ENCODE data around the gene FGF2.

The FGF2 gene

DNA sequence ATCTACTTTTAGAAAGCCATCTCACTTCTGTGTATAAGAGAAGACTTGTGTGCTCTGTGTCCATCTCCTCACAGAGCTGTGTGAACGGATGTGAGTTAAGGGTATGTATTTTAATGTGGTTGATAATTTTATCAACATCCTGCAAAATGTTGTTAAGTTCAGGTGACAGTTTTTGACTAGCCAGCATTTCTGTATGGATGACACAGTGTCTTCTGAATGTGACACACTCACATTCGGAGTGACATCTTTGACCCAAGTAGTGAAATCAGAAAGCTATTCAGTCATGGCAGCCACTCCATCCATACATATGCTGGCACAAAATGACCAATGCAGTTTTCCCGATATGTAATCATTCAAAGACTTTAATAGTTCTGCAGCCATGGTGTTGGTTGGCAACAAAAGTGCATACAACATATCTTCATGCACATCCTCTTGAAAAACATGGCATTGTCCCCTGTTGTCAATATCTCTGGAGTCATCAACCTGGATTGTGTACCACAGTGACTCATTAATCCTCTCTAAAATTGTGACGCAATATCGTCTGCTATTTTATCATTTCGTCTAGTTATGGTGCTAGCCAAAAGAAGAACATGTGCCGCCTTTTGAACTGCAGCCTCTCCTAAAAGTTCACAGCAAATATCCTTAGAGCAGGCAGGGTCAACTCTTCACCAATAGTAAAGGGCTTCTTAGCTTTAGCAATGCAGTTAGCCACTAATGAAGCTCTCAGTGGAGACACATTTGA is 6.8 kb upstream of the FGF2 start:
- no peak overlapping the region for H3K9ac ChIP-seq (ENCODE audit: low read depth, low read length, poor library complexity)
- H4K8ac ChIP-seq (ENCODE audit: low read depth, low read length): no peak overlapping the region
- no peak overlapping the region for H2BK15ac ChIP-seq (ENCODE audit: low read length)
- H2BK120ac ChIP-seq (ENCODE audit: low read depth, low read length): no peak overlapping the region
- H3K27ac ChIP-seq (replicated peaks; ENCODE audit: low read length): no peak overlapping the region
- H2BK5ac ChIP-seq (ENCODE audit: low read length): no peak overlapping the region
- H3K14ac ChIP-seq (ENCODE audit: low read length): no peak overlapping the region
- no peaks in the 10 kb centered on the region for H3K9me3 ChIP-seq (replicated peaks in 1 of 2; ENCODE audit: control insufficient read depth in 2 of 2, insufficient read depth in 1 of 2, low read depth in 1 of 2, low read length in 2 of 2)
- no peaks in the 10 kb centered on the region for H3K27me3 ChIP-seq (ENCODE audit: control insufficient read depth in 3 of 3, insufficient read depth in 3 of 3, low read depth in 1 of 3, low read length in 3 of 3)
- H4K91ac ChIP-seq (ENCODE audit: low read depth, low read length, poor library complexity): no peak overlapping the region
- no peak for DNase-seq (ENCODE audit: low spot score)
- no peak overlapping the region for H3K4me2 ChIP-seq (ENCODE audit: insufficient read depth, low read length, poor library complexity, severe bottlenecking)
- no peak overlapping the region for H2AK5ac ChIP-seq (ENCODE audit: low read depth, low read length)
- no peaks in the 10 kb centered on the region for H3K4me1 ChIP-seq (ENCODE audit: control insufficient read depth in 2 of 2, insufficient read depth in 1 of 2, low read depth in 1 of 2, low read length in 2 of 2)
- no peak overlapping the region for H3K4me3 ChIP-seq (ENCODE audit: low read length in 2 of 2)
- no CpG with 5 or more reads among the region's 7 CpGs for WGBS, 2 donors (ENCODE audit: extremely low coverage in 2 of 2, insufficient read length in 2 of 2, insufficient replicate concordance in 1 of 2)
- H2AFZ ChIP-seq (ENCODE audit: low read length): no peak overlapping the region
- H2BK12ac ChIP-seq (ENCODE audit: low read length): no peak overlapping the region
- no peaks in the 10 kb centered on the region for H3K36me3 ChIP-seq (replicated peaks in 1 of 2; ENCODE audit: control insufficient read depth in 2 of 2, insufficient read depth in 2 of 2, low read length in 2 of 2)
- no peak overlapping the region for H3K18ac ChIP-seq (ENCODE audit: low read length)
- H3K79me1 ChIP-seq (ENCODE audit: low read depth, low read length): no peaks in the 10 kb centered on the region
- no peak overlapping the region for H3K23ac ChIP-seq (ENCODE audit: low read depth, low read length, poor library complexity)
- H3K4ac ChIP-seq (ENCODE audit: low read length): no peak overlapping the region

DNA sequence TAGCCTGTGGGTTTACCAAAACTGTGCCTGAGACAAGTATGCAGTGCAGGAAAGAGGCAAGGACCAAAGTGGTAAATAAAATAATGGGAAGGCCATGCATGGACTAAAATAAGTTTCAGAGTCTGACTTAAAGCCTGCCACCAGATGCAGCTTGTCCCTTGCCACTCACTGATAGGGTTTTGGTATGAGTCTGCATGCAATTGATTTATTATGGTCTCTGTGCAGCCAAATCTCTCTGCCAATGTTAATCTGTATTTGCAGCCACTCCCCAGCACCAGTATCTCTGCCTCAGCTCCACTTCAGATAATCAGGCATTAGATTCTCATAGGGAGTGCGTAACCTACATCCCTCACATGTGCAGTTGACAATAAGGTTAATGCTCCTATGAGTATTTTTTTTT is 5.5 kb upstream of the FGF2 start:
- Histone ChIP-seq H3K4me2 (ENCODE audit: insufficient read depth, low read length, poor library complexity, severe bottlenecking) (no peak overlapping the region), H3K4me3 (ENCODE audit: low read length in 2 of 2) (no peak overlapping the region), H3K79me1 (ENCODE audit: low read depth, low read length) (no peaks in the 10 kb centered on the region), H2BK120ac (ENCODE audit: low read depth, low read length) (no peak overlapping the region), H3K18ac (ENCODE audit: low read length) (no peak overlapping the region), H3K27me3 (ENCODE audit: control insufficient read depth in 3 of 3, insufficient read depth in 3 of 3, low read depth in 1 of 3, low read length in 3 of 3) (no peaks in the 10 kb centered on the region), H2AFZ (ENCODE audit: low read length) (no peak overlapping the region), H2BK15ac (ENCODE audit: low read length) (no peak overlapping the region), H2BK5ac (ENCODE audit: low read length) (no peak overlapping the region), H3K4ac (ENCODE audit: low read length) (no peak overlapping the region), H4K91ac (ENCODE audit: low read depth, low read length, poor library complexity) (no peak overlapping the region), H2AK5ac (ENCODE audit: low read depth, low read length) (no peak overlapping the region), H3K36me3 (replicated peaks in 1 of 2; ENCODE audit: control insufficient read depth in 2 of 2, insufficient read depth in 2 of 2, low read length in 2 of 2) (no peaks in the 10 kb centered on the region), H3K14ac (ENCODE audit: low read length) (no peak overlapping the region), H3K23ac (ENCODE audit: low read depth, low read length, poor library complexity) (no peak overlapping the region), H4K8ac (ENCODE audit: low read depth, low read length) (no peak overlapping the region), H3K4me1 (ENCODE audit: control insufficient read depth in 2 of 2, insufficient read depth in 1 of 2, low read depth in 1 of 2, low read length in 2 of 2) (no peaks in the 10 kb centered on the region), H3K9me3 (replicated peaks in 1 of 2; ENCODE audit: control insufficient read depth in 2 of 2, insufficient read depth in 1 of 2, low read depth in 1 of 2, low read length in 2 of 2) (no peaks in the 10 kb centered on the region), H2BK12ac (ENCODE audit: low read length) (no peak overlapping the region), H3K27ac (replicated peaks; ENCODE audit: low read length) (no peak overlapping the region), H3K9ac (ENCODE audit: low read depth, low read length, poor library complexity) (no peak overlapping the region)
- no CpG with 5 or more reads among the region's 1 CpG for WGBS, 2 donors (ENCODE audit: extremely low coverage in 2 of 2, insufficient read length in 2 of 2, insufficient replicate concordance in 1 of 2)
- DNase-seq (ENCODE audit: low spot score): no peak

DNA sequence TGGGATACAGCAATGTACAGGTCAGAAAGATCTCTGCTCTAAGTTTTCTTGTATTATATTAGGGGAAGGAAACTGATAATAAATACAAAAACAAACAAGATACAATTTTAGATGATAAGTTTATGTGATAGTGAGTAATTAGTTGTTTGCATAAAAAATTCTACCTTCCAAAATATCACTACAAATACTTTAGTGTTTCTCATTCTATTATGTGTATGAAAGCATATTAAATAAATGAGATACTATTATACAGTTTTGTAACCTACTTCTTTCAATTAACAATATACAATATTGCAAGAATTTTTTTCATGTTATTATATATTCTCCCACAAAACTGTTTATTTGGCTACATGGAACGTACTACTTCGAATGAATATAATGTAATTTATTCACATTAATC is 4.2 kb upstream of the FGF2 start:
- no peak overlapping the region for H3K4me3 ChIP-seq (ENCODE audit: low read length in 2 of 2)
- no peak overlapping the region for H3K27ac ChIP-seq (replicated peaks; ENCODE audit: low read length)
- no peak overlapping the region for H3K4ac ChIP-seq (ENCODE audit: low read length)
- H2BK120ac ChIP-seq (ENCODE audit: low read depth, low read length): no peak overlapping the region
- H2BK12ac ChIP-seq (ENCODE audit: low read length): no peak overlapping the region
- no peak overlapping the region for H4K91ac ChIP-seq (ENCODE audit: low read depth, low read length, poor library complexity)
- no peak overlapping the region for H2AK5ac ChIP-seq (ENCODE audit: low read depth, low read length)
- H3K36me3 ChIP-seq (replicated peaks in 1 of 2; ENCODE audit: control insufficient read depth in 2 of 2, insufficient read depth in 2 of 2, low read length in 2 of 2): no peaks in the 10 kb centered on the region
- H4K8ac ChIP-seq (ENCODE audit: low read depth, low read length): no peak overlapping the region
- no peak overlapping the region for H2BK5ac ChIP-seq (ENCODE audit: low read length)
- no CpG with 5 or more reads among the region's 2 CpGs for WGBS, 2 donors (ENCODE audit: extremely low coverage in 2 of 2, insufficient read length in 2 of 2, insufficient replicate concordance in 1 of 2)
- H3K9ac ChIP-seq (ENCODE audit: low read depth, low read length, poor library complexity): no peak overlapping the region
- H3K4me1 ChIP-seq (ENCODE audit: control insufficient read depth in 2 of 2, insufficient read depth in 1 of 2, low read depth in 1 of 2, low read length in 2 of 2): no peaks in the 10 kb centered on the region
- no peak for DNase-seq (ENCODE audit: low spot score)
- no peak overlapping the region for H3K14ac ChIP-seq (ENCODE audit: low read length)
- no peak overlapping the region for H3K18ac ChIP-seq (ENCODE audit: low read length)
- H3K23ac ChIP-seq (ENCODE audit: low read depth, low read length, poor library complexity): no peak overlapping the region
- H3K9me3 ChIP-seq (replicated peaks in 1 of 2; ENCODE audit: control insufficient read depth in 2 of 2, insufficient read depth in 1 of 2, low read depth in 1 of 2, low read length in 2 of 2): no peaks in the 10 kb centered on the region
- H2AFZ ChIP-seq (ENCODE audit: low read length): no peak overlapping the region
- H3K4me2 ChIP-seq (ENCODE audit: insufficient read depth, low read length, poor library complexity, severe bottlenecking): no peak overlapping the region
- H2BK15ac ChIP-seq (ENCODE audit: low read length): no peak overlapping the region
- no peaks in the 10 kb centered on the region for H3K27me3 ChIP-seq (ENCODE audit: control insufficient read depth in 3 of 3, insufficient read depth in 3 of 3, low read depth in 1 of 3, low read length in 3 of 3)
- peaks cover 5% of the 10 kb centered on the region for H3K79me1 ChIP-seq (ENCODE audit: low read depth, low read length)

DNA sequence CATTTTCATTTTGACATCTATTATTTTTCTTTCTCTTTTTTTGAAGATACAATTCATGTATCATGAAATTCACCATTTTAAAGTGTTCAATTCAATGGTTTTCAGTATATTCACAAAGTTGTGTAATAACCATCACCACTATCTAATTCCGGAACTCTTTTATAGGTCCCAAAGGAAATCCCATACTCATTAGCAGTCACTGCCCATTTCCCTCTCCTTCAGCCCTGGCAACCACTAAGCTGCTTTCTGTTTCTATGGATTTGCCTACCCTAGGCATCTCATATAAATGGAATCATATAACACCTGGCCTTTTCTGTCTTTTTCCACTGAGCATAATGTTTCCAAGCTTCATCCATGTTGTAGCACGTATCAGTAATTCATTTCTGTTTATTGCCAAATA is 3.2 kb upstream of the FGF2 start:
- Histone ChIP-seq H3K4ac (ENCODE audit: low read length) (no peak overlapping the region), H3K18ac (ENCODE audit: low read length) (no peak overlapping the region), H3K23ac (ENCODE audit: low read depth, low read length, poor library complexity) (no peak overlapping the region), H2AFZ (ENCODE audit: low read length) (no peak overlapping the region), H2BK15ac (ENCODE audit: low read length) (no peak overlapping the region), H2BK5ac (ENCODE audit: low read length) (no peak overlapping the region), H3K4me1 (ENCODE audit: control insufficient read depth in 2 of 2, insufficient read depth in 1 of 2, low read depth in 1 of 2, low read length in 2 of 2) (no peaks in the 10 kb centered on the region), H4K8ac (ENCODE audit: low read depth, low read length) (no peak overlapping the region), H3K27me3 (ENCODE audit: control insufficient read depth in 3 of 3, insufficient read depth in 3 of 3, low read depth in 1 of 3, low read length in 3 of 3) (no peaks in the 10 kb centered on the region), H3K9ac (ENCODE audit: low read depth, low read length, poor library complexity) (no peak overlapping the region), H2BK12ac (ENCODE audit: low read length) (no peak overlapping the region), H3K36me3 (replicated peaks in 1 of 2; ENCODE audit: control insufficient read depth in 2 of 2, insufficient read depth in 2 of 2, low read length in 2 of 2) (no peaks in the 10 kb centered on the region), H3K4me3 (ENCODE audit: low read length in 2 of 2) (no peak overlapping the region), H4K91ac (ENCODE audit: low read depth, low read length, poor library complexity) (no peak overlapping the region), H3K4me2 (ENCODE audit: insufficient read depth, low read length, poor library complexity, severe bottlenecking) (no peak overlapping the region), H2BK120ac (ENCODE audit: low read depth, low read length) (no peak overlapping the region), H3K79me1 (ENCODE audit: low read depth, low read length) (peaks cover 5% of the 10 kb centered on the region), H2AK5ac (ENCODE audit: low read depth, low read length) (no peak overlapping the region), H3K9me3 (replicated peaks in 1 of 2; ENCODE audit: control insufficient read depth in 2 of 2, insufficient read depth in 1 of 2, low read depth in 1 of 2, low read length in 2 of 2) (no peaks in the 10 kb centered on the region), H3K27ac (replicated peaks; ENCODE audit: low read length) (no peak overlapping the region), H3K14ac (ENCODE audit: low read length) (no peak overlapping the region)
- WGBS, 2 donors (ENCODE audit: extremely low coverage in 2 of 2, insufficient read length in 2 of 2, insufficient replicate concordance in 1 of 2): no CpG with 5 or more reads among the region's 2 CpGs
- no peak for DNase-seq (ENCODE audit: low spot score)
